PC-9 (cell line): ENCODE results near the gene SCART1. TPM values are rescaled to one million over a fixed set of nuclear protein-coding genes. Genes with fewer than 3 reads are reported as not detected.

Source experiments
- BruUV-seq: library from RNA; stranded (reverse); fragments of 400-500 nt; replicated peaks from 2 replicates; lab custom pipeline; 2021; lab: Mats Ljungman, UMichigan
- CTCF ChIA-PET: fragments of 300-600 bp; sonication (Branson Sonifier 250); formaldehyde crosslinking; loops from one replicate; lab custom pipeline; 2022; ENCODE audit warnings: antibody characterized with exemption; lab: Charles Lee
- POLR2A ChIA-PET: fragments of 300-600 bp; sonication (Branson Sonifier 250); formaldehyde crosslinking; loops from one replicate; lab custom pipeline; 2022; ENCODE audit warnings: antibody characterized with exemption; ENCODE audit not compliant: unreplicated experiment; lab: Charles Lee
- DNase-seq, 2 experiments: peaks; one replicate each; pipeline versions ENCODE4 v3.0.0 to v3.0.0-alpha.2; 2015 to 2022; ENCODE audit warnings: mixed read lengths in 1 of 2
- H2AFZ ChIP-seq: fragments of 200-600 bp; sonication (generic); 2 replicates; pipeline ENCODE4 v1.8.1; 2017; ENCODE audit warnings: antibody characterized with exemption
- H3F3A ChIP-seq: fragments of 200-600 bp; sonication (generic); 2 replicates; pipeline ENCODE4 v1.8.1; 2017; ENCODE audit warnings: antibody characterized with exemption, mild to moderate bottlenecking, low read depth; ENCODE audit not compliant: insufficient read depth
- H3K27ac ChIP-seq: fragments of 200-600 bp; sonication (generic); 2 replicates; pipeline ENCODE4 v1.6.1; 2016; ENCODE audit warnings: mixed run types
- H3K27me3 ChIP-seq: fragments of 200-600 bp; sonication (generic); 2 replicates; pipeline ENCODE4 v1.6.1; 2016; ENCODE audit warnings: low read depth, mixed run types; ENCODE audit not compliant: insufficient read depth
- H3K36me3 ChIP-seq: fragments of 200-600 bp; sonication (generic); 2 replicates; pipeline ENCODE4 v1.6.1; 2016; ENCODE audit warnings: low read depth, mixed run types
- H3K4me1 ChIP-seq: fragments of 200-600 bp; sonication (generic); replicated peaks from 2 replicates; pipeline ENCODE4 v1.6.1; 2016; ENCODE audit warnings: mixed run types; ENCODE audit not compliant: insufficient read depth
- H3K4me2 ChIP-seq: fragments of 200-600 bp; sonication (generic); 2 replicates; pipeline ENCODE4 v1.6.1; 2017; ENCODE audit warnings: mixed run types
- H3K4me3 ChIP-seq: fragments of 200-600 bp; sonication (generic); 2 replicates; pipeline ENCODE4 v1.6.1; 2016; ENCODE audit warnings: mixed run types
- H3K79me2 ChIP-seq: fragments of 200-600 bp; sonication (generic); 2 replicates; pipeline ENCODE4 v1.6.1; 2017; ENCODE audit warnings: low read depth, mixed run types
- H3K9me2 ChIP-seq: fragments of 200-600 bp; sonication (generic); 2 replicates; pipeline ENCODE4 v1.8.1; 2017; ENCODE audit warnings: mild to moderate bottlenecking; ENCODE audit not compliant: insufficient read depth
- H3K9me3 ChIP-seq: fragments of 200-600 bp; sonication (generic); 2 replicates; pipeline ENCODE4 v1.8.1; 2016; ENCODE audit warnings: low read depth; ENCODE audit not compliant: insufficient read depth
- H4K20me1 ChIP-seq: fragments of 200-600 bp; sonication (generic); 2 replicates; pipeline ENCODE4 v1.8.1; 2017; ENCODE audit not compliant: insufficient read depth
- CTCF ChIP-seq: fragments of 200-600 bp; sonication (generic); conservative IDR thresholded peaks from 2 replicates; pipeline ENCODE4 v1.6.1; 2017; ENCODE audit warnings: mixed run types, antibody characterized with exemption, mild to moderate bottlenecking, moderate library complexity
- EZH2 ChIP-seq: fragments of 200-600 bp; sonication (generic); IDR thresholded peaks from 2 replicates; pipeline ENCODE4 v1.8.0; 2017; ENCODE audit warnings: antibody characterized with exemption, low read depth
- intact Hi-C: fragments of 100-400 bp; cut with micrococcal nuclease; formaldehyde crosslinking; loops from one replicate; pipeline ENCODE4 v1.10.0; 2022; ENCODE audit not compliant: unreplicated experiment
- total RNA-seq: library from RNA; stranded (reverse); gene quantifications from 2 replicates; pipeline ENCODE4 v1.2.3, GENCODE V29; 2021

Gene SCART1
- total RNA-seq, 1 experiment from 2014 or later, result 1.0 TPM

GRCh38 chr10:133446979-133447378 lies 6.8 kb upstream of the SCART1 start:
- no peak for DNase-seq
- ChIA-PET POLR2A (no interaction called here), CTCF (no interaction called here)
- TF ChIP-seq CTCF (no peak), EZH2 (no peak)
- Histone ChIP-seq H3K27me3 (no peaks in the 10 kb centered on the region), H3K79me2 (no peaks in the 10 kb centered on the region), H3K9me2 (no peaks in the 10 kb centered on the region), H3K9me3 (no peaks in the 10 kb centered on the region), H3K4me2 (no peak overlapping the region), H3K4me1 (no peaks in the 10 kb centered on the region), H2AFZ (no peak overlapping the region), H3K4me3 (no peak overlapping the region), H4K20me1 (no peaks in the 10 kb centered on the region), H3K27ac (no peak overlapping the region), H3F3A (no peaks in the 10 kb centered on the region), H3K36me3 (no peaks in the 10 kb centered on the region)
- BruUV-seq, result no TSS peak
- intact Hi-C loops, result no loop called here

- Histone ChIP-seq H3F3A (no peaks in the 10 kb centered on the region), H3K27ac (no peak overlapping the region), H3K9me2 (no peaks in the 10 kb centered on the region), H3K36me3 (no peaks in the 10 kb centered on the region), H3K4me1 (no peaks in the 10 kb centered on the region), H3K4me3 (no peak overlapping the region), H4K20me1 (no peaks in the 10 kb centered on the region), H2AFZ (no peak overlapping the region), H3K79me2 (no peaks in the 10 kb centered on the region), H3K4me2 (no peak overlapping the region), H3K9me3 (no peaks in the 10 kb centered on the region), H3K27me3 (no peaks in the 10 kb centered on the region)
- no peak for TF ChIP-seq EZH2
- no peak for TF ChIP-seq CTCF
- ChIA-PET CTCF (no interaction called here), POLR2A (no interaction called here)
- intact Hi-C loops, result no loop called here
- no TSS peak for BruUV-seq
- no peak for DNase-seq
Measured at GRCh38 chr10:133448120-133448519, 5.6 kb upstream of the SCART1 start.

DNA sequence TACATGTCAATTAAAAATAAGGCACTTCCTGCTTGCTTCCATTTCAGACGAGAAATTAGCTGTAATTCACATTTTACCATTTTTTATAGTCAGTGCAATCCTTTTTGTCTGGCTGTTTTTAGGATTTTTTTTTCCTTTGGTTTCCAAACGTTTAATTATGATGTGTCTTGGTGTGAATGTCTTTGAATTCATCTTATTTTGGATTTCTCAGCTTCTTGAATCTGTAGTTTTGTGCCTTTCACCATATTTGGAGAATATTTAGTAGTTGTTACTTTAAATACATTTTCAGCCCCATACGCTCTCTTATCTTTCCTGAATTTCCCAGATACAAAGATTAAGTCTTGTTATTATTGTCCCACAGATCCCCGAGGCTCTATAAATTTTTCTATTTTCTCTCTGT lies 2.4 kb upstream of the SCART1 start:
- Histone ChIP-seq H3K4me3 (no peak overlapping the region), H3K4me1 (no peaks in the 10 kb centered on the region), H3K36me3 (no peaks in the 10 kb centered on the region), H3F3A (no peaks in the 10 kb centered on the region), H3K4me2 (no peak overlapping the region), H3K79me2 (no peaks in the 10 kb centered on the region), H2AFZ (no peak overlapping the region), H3K27me3 (peaks cover 16% of the 10 kb centered on the region), H3K27ac (no peak overlapping the region), H3K9me3 (no peaks in the 10 kb centered on the region), H4K20me1 (no peaks in the 10 kb centered on the region), H3K9me2 (no peaks in the 10 kb centered on the region)
- TF ChIP-seq EZH2 (no peak), CTCF (no peak)
- intact Hi-C loops, result no loop called here
- no TSS peak for BruUV-seq
- no peak for DNase-seq
- ChIA-PET CTCF (no interaction called here), POLR2A (no interaction called here)
